Loucy (cell line): ENCODE results near the gene MED26.

ENCODE experiments used
- H2AFZ ChIP-seq: fragments of 200-600 bp; sonication (generic); 2 replicates; pipeline ENCODE4 v1.6.0; 2016; ENCODE audit warnings: antibody characterized with exemption, mild to moderate bottlenecking, low read length, moderate library complexity
- H3F3A ChIP-seq: fragments of 200-600 bp; 2 replicates; pipeline ENCODE4 v1.6.0; 2016; ENCODE audit warnings: antibody characterized with exemption, low read depth, mild to moderate bottlenecking
- H3K27me3 ChIP-seq: fragments of 200-600 bp; sonication (generic); 2 replicates; pipeline ENCODE4 v1.6.1; 2014; ENCODE audit warnings: low read length, mild to moderate bottlenecking; ENCODE audit not compliant: insufficient read depth, poor library complexity, severe bottlenecking
- H3K36me3 ChIP-seq: fragments of 200-600 bp; sonication (generic); 2 replicates; pipeline ENCODE4 v1.6.1; 2016; ENCODE audit warnings: low read length; ENCODE audit not compliant: insufficient read depth
- H3K4me1 ChIP-seq: fragments of 200-600 bp; sonication (generic); 2 replicates; pipeline ENCODE4 v1.5.1; 2014; ENCODE audit warnings: low read length, mild to moderate bottlenecking; ENCODE audit not compliant: insufficient read depth, poor library complexity, severe bottlenecking
- H3K4me2 ChIP-seq: fragments of 200-600 bp; sonication (generic); 2 replicates; pipeline ENCODE4 v1.6.0; 2014; ENCODE audit warnings: antibody characterized with exemption, low read length, low read depth, mild to moderate bottlenecking; ENCODE audit not compliant: poor library complexity, severe bottlenecking
- H3K4me3 ChIP-seq: fragments of 200-600 bp; sonication (generic); 2 replicates; pipeline ENCODE4 v1.5.1; 2014; ENCODE audit warnings: low read length, mild to moderate bottlenecking, mixed read lengths; ENCODE audit not compliant: poor library complexity, severe bottlenecking
- H3K79me2 ChIP-seq: fragments of 200-600 bp; sonication (generic); 2 replicates; pipeline ENCODE4 v1.6.1; 2014; ENCODE audit warnings: low read length; ENCODE audit not compliant: insufficient read depth
- H3K9ac ChIP-seq: fragments of 200-600 bp; sonication (generic); 2 replicates; pipeline ENCODE4 v1.6.0; 2014; ENCODE audit warnings: mild to moderate bottlenecking, low read depth, low read length, moderate library complexity; ENCODE audit not compliant: poor library complexity, severe bottlenecking
- H3K9me2 ChIP-seq: fragments of 200-600 bp; sonication (generic); replicated peaks from 2 replicates; pipeline ENCODE4 v1.6.1; 2016; ENCODE audit warnings: low read depth, low read length, mixed read lengths
- H3K9me3 ChIP-seq: fragments of 200-600 bp; sonication (generic); 2 replicates; pipeline ENCODE4 v1.6.1; 2014; ENCODE audit warnings: mild to moderate bottlenecking, antibody characterized with exemption, low read length, low read depth; ENCODE audit not compliant: insufficient read depth
- H4K20me1 ChIP-seq: fragments of 200-600 bp; sonication (generic); 2 replicates; pipeline ENCODE4 v1.6.0; 2014; ENCODE audit warnings: antibody characterized with exemption, low read length, mild to moderate bottlenecking; ENCODE audit not compliant: insufficient read depth, poor library complexity, severe bottlenecking
- EZH2phosphoT487 ChIP-seq: fragments of 200-600 bp; IDR thresholded peaks from 2 replicates; pipeline ENCODE4 v1.6.1; 2018; ENCODE audit warnings: antibody characterized with exemption, mild to moderate bottlenecking, moderate library complexity, borderline replicate concordance
- TF ChIP-seq, protein P1 (sequence below): fragments of 200-600 bp; sonication (generic); conservative IDR thresholded peaks from 2 replicates; pipeline ENCODE4 v1.5.1; 2014; ENCODE audit warnings: mild to moderate bottlenecking, antibody characterized with exemption, low read length

MED26 gene

DNA sequence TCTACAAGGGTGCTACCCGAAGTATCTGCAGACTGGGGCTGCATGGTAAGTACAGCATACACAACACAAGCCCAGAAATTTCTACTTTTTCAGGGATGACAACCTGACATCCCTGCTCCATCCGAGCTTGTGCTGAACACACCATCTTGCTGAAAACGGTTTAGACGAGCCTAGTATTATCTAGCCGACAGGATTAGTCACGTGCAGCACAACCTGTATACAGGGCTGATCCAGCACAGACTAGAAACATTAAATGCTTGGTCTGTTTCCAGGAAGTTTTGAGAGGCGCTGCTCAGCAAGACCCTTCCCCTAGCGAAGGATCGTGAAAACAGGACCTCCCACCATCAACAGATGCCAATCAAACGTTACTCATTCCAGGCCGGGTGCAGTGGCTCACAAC is 27.7 kb upstream of the MED26 start:
- H3K36me3 ChIP-seq: peaks cover 50% of the 10 kb centered on the region; the same call in 1 of the 2 replicates

DNA sequence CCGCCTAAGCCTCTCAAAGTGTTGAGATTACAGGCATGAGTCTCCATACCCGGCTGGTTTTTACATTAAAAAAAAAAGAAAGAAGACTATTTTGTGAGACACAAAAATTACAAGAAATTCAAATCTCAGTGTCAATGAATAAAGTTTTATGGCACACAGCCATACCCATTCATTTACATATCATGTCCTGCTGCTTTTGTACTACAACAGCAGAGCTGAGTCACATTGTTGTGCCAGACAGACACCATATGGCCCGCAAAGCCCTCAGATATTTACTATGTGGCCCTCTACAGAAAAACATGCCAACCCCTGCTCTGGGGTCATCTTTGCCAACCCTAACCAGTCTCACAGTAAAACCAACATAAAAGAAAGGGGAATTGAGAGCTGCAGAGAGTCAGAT is 26.6 kb upstream of the MED26 start:
- Histone ChIP-seq H3K9me3 (no peaks in the 10 kb centered on the region), H3K9me2 (no peaks in the 10 kb centered on the region), H3K79me2 (peaks cover 29% of the 10 kb centered on the region), H3F3A (no peaks in the 10 kb centered on the region), H3K36me3 (peaks cover 52% of the 10 kb centered on the region; the same call in 1 of the 2 replicates), H3K4me2 (no peak overlapping the region), H3K27me3 (no peaks in the 10 kb centered on the region), H3K4me1 (peaks cover 27% of the 10 kb centered on the region), H2AFZ (no peak overlapping the region), H3K9ac (no peak overlapping the region), H4K20me1 (peaks cover 28% of the 10 kb centered on the region), H3K4me3 (no peak overlapping the region)
- no peak for TF ChIP-seq EZH2phosphoT487
- TF ChIP-seq, protein P1, sequence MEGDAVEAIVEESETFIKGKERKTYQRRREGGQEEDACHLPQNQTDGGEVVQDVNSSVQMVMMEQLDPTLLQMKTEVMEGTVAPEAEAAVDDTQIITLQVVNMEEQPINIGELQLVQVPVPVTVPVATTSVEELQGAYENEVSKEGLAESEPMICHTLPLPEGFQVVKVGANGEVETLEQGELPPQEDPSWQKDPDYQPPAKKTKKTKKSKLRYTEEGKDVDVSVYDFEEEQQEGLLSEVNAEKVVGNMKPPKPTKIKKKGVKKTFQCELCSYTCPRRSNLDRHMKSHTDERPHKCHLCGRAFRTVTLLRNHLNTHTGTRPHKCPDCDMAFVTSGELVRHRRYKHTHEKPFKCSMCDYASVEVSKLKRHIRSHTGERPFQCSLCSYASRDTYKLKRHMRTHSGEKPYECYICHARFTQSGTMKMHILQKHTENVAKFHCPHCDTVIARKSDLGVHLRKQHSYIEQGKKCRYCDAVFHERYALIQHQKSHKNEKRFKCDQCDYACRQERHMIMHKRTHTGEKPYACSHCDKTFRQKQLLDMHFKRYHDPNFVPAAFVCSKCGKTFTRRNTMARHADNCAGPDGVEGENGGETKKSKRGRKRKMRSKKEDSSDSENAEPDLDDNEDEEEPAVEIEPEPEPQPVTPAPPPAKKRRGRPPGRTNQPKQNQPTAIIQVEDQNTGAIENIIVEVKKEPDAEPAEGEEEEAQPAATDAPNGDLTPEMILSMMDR: no peak

More for the DNA sequence above, 27.7 kb upstream of the MED26 start:
- Histone ChIP-seq H3K4me2 (no peak overlapping the region), H3K9ac (no peak overlapping the region), H3K4me3 (no peak overlapping the region), H3K9me2 (no peaks in the 10 kb centered on the region), H3F3A (no peaks in the 10 kb centered on the region), H4K20me1 (peaks cover 25% of the 10 kb centered on the region), H3K27me3 (no peaks in the 10 kb centered on the region), H2AFZ (no peak overlapping the region), H3K9me3 (no peaks in the 10 kb centered on the region), H3K4me1 (peaks cover 24% of the 10 kb centered on the region), H3K79me2 (peaks cover 34% of the 10 kb centered on the region)
- TF ChIP-seq, protein P1: no peak
- no peak for TF ChIP-seq EZH2phosphoT487

DNA sequence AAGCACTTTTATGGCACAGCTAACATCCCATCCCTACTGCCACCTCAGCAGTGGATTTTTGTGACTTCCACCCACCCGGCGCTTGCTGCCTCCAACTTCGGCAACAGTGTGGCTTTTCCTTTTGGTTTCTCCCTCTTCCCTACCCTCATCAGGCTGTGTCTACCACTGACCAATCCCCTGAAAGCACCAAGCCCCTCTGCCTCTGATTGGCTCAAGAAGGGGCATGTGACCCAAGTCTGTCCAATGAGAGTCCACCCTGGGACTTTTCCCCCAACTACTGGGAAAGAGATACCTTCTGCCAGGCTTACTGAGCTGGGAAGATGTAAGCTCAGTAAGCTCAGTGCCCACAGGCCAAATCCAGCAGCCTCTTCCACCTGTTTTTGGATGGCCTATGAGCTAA is 26.1 kb upstream of the MED26 start:
- Histone ChIP-seq H3K36me3 (peaks cover 52% of the 10 kb centered on the region; the same call in 1 of the 2 replicates), H2AFZ (no peak overlapping the region), H4K20me1 (peaks cover 23% of the 10 kb centered on the region), H3K27me3 (no peaks in the 10 kb centered on the region), H3K79me2 (peaks cover 24% of the 10 kb centered on the region), H3F3A (no peaks in the 10 kb centered on the region), H3K9me2 (no peaks in the 10 kb centered on the region), H3K9me3 (no peaks in the 10 kb centered on the region), H3K4me2 (no peak overlapping the region), H3K4me1 (peaks cover 24% of the 10 kb centered on the region), H3K9ac (no peak overlapping the region), H3K4me3 (no peak overlapping the region)
- TF ChIP-seq, protein P1: no peak
- TF ChIP-seq EZH2phosphoT487: no peak
